Hepatic stellate cell (primary cell): ENCODE measurements around the gene USP17L19.
"Not testable (repeated sequence)": the region's sequence is repeated elsewhere in the genome, so short reads cannot be mapped to it uniquely, and the experiment has no call there.

ENCODE experiments used
- DNase-seq: peaks from one replicate; pipeline ENCODE4 v3.0.0; 2011; ENCODE audit warnings: low spot score

The USP17L19 gene

GRCh38 chr4:9253078-9253477 is at the start of gene USP17L19:
TSS of gene USP17L19 (plus strand) at chr4:9253378. CDS start at chr4:9253378, 0 bp downstream.
- DNase-seq = not testable (repeated sequence)

- DNase-seq = not testable (repeated sequence)
Observed at GRCh38 chr4:9210357-9210756, 42.8 kb upstream of the USP17L19 start, which contains the start of gene USP17L10. TSS of gene USP17L10 (plus strand) at chr4:9210657. CDS start at chr4:9210657, 0 bp downstream.

- not testable (repeated sequence) for DNase-seq
Observed at GRCh38 chr4:9214701-9215100, 38.5 kb upstream of the USP17L19 start.

- not testable (repeated sequence) for DNase-seq
Observed at GRCh38 chr4:9215105-9215504, 38.1 kb upstream of the USP17L19 start, which contains the start of gene USP17L11. TSS of gene USP17L11 (plus strand) at chr4:9215405. CDS start at chr4:9215405, 0 bp downstream.

- DNase-seq = not testable (repeated sequence)
Observed at GRCh38 chr4:9219852-9220251, 33.3 kb upstream of the USP17L19 start, which contains the start of gene USP17L12. TSS of gene USP17L12 (plus strand) at chr4:9220152. CDS start at chr4:9220152, 0 bp downstream.

GRCh38 chr4:9224596-9224995 is 28.6 kb upstream of the USP17L19 start, which contains the start of gene USP17L13:
TSS of gene USP17L13 (plus strand) at chr4:9224896. CDS start at chr4:9224896, 0 bp downstream.
- DNase-seq = not testable (repeated sequence)

- not testable (repeated sequence) for DNase-seq
Observed at GRCh38 chr4:9230249-9230648, 22.9 kb upstream of the USP17L19 start.

GRCh38 chr4:9234085-9234484 is 19.1 kb upstream of the USP17L19 start, which contains the start of gene USP17L15:
TSS of gene USP17L15 (plus strand) at chr4:9234385. CDS start at chr4:9234385, 0 bp downstream.
- DNase-seq = not testable (repeated sequence)

GRCh38 chr4:9238461-9238860 is 14.7 kb upstream of the USP17L19 start:
- DNase-seq = not testable (repeated sequence)

GRCh38 chr4:9243579-9243978 is 9.6 kb upstream of the USP17L19 start, which contains the start of gene USP17L17:
TSS of gene USP17L17 (plus strand) at chr4:9243879. CDS start at chr4:9243879, 0 bp downstream.
- not testable (repeated sequence) for DNase-seq

GRCh38 chr4:9247953-9248680 is 5.1 kb upstream of the USP17L19 start, which contains the start of gene USP17L18:
TSS of gene USP17L18 (plus strand) at chr4:9248630. CDS start at chr4:9248630, 0 bp downstream.
- not testable (repeated sequence) for DNase-seq

GRCh38 chr4:9257824-9258223 is 4.6 kb downstream of the USP17L19 start, which contains the start of gene USP17L20:
TSS of gene USP17L20 (plus strand) at chr4:9258124. CDS start at chr4:9258124, 0 bp downstream.
- not testable (repeated sequence) for DNase-seq

GRCh38 chr4:9262572-9262971 is 9.4 kb downstream of the USP17L19 start, which contains the start of gene USP17L21:
TSS of gene USP17L21 (plus strand) at chr4:9262872. CDS start at chr4:9262872, 0 bp downstream.
- DNase-seq = not testable (repeated sequence)

GRCh38 chr4:9267319-9267718 is 14.1 kb downstream of the USP17L19 start, which contains the start of gene USP17L22:
TSS of gene USP17L22 (plus strand) at chr4:9267619. CDS start at chr4:9267619, 0 bp downstream.
- not testable (repeated sequence) for DNase-seq

GRCh38 chr4:9271719-9272118 is 18.5 kb downstream of the USP17L19 start:
- not testable (repeated sequence) for DNase-seq
